ENCODE results near the gene CYP2W1. TPM values are rescaled to one million over a fixed set of nuclear protein-coding genes. Genes with fewer than 3 reads are reported as not detected.

The CYP2W1 gene
- total and polyA plus RNA-seq, 11 donors: not detected

DNA sequence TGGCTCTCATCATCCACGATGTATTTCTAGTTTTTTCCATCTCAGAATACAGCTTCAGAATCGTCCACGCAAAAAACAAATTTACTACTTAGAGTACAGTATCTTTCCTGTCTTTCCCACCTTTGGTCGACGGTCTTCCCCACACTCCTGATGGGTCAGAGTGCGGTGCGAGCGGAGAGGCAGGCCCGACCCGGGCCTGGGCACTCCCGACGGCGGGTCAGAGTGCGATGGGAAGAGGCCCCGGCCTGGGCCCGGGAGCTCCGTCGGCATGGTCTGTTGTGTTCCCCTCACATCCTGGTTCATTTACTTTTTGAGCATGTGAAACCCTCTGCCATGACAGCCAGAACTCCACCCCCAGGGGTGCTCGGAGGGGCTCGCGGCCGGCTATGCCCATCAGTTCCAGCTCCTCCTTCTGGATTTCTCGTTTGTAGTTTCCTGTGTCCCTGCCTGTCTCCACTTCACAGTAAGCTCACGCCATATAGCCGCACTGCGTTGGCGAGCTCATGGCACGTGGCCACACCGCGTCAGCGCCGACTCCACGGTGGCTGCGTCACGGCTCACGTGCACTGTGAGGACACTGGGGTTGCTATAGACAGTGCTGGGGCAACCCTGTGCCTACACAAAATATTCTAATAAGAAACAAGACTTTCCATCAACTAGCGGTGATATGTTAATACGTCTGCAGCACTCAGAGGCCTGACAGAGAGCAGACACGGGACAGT lies 15.5 kb upstream of the CYP2W1 start:
- WGBS, 4 donors: 86 to 92% (median 87%) methylated on average over 39 of the region's 39 CpGs
- H3K27ac ChIP-seq: peak overlapping the region in 4 of 12 donors; percentile 29 to 57 (median 42)
- no peaks in the 10 kb centered on the region for H3K9me3 ChIP-seq
- peaks cover 0 to 62% (median 58%) of the 10 kb centered on the region in 9 donors for H3K36me3 ChIP-seq
- ATAC-seq: no peak
- H3K4me1 ChIP-seq: peaks cover 0 to 57% (median 37%) of the 10 kb centered on the region in 12 donors
- intact Hi-C loops (cut with DNase I): no loop called here
- no peak overlapping the region for H3K4me3 ChIP-seq
- no peak for DNase-seq
- TF ChIP-seq, protein P1, sequence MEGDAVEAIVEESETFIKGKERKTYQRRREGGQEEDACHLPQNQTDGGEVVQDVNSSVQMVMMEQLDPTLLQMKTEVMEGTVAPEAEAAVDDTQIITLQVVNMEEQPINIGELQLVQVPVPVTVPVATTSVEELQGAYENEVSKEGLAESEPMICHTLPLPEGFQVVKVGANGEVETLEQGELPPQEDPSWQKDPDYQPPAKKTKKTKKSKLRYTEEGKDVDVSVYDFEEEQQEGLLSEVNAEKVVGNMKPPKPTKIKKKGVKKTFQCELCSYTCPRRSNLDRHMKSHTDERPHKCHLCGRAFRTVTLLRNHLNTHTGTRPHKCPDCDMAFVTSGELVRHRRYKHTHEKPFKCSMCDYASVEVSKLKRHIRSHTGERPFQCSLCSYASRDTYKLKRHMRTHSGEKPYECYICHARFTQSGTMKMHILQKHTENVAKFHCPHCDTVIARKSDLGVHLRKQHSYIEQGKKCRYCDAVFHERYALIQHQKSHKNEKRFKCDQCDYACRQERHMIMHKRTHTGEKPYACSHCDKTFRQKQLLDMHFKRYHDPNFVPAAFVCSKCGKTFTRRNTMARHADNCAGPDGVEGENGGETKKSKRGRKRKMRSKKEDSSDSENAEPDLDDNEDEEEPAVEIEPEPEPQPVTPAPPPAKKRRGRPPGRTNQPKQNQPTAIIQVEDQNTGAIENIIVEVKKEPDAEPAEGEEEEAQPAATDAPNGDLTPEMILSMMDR (IDR thresholded peaks at IDR 0.05): no peak
- TF ChIP-seq POLR2A (IDR thresholded peaks at IDR 0.05): no peak
- no peaks in the 10 kb centered on the region for H3K27me3 ChIP-seq

DNA sequence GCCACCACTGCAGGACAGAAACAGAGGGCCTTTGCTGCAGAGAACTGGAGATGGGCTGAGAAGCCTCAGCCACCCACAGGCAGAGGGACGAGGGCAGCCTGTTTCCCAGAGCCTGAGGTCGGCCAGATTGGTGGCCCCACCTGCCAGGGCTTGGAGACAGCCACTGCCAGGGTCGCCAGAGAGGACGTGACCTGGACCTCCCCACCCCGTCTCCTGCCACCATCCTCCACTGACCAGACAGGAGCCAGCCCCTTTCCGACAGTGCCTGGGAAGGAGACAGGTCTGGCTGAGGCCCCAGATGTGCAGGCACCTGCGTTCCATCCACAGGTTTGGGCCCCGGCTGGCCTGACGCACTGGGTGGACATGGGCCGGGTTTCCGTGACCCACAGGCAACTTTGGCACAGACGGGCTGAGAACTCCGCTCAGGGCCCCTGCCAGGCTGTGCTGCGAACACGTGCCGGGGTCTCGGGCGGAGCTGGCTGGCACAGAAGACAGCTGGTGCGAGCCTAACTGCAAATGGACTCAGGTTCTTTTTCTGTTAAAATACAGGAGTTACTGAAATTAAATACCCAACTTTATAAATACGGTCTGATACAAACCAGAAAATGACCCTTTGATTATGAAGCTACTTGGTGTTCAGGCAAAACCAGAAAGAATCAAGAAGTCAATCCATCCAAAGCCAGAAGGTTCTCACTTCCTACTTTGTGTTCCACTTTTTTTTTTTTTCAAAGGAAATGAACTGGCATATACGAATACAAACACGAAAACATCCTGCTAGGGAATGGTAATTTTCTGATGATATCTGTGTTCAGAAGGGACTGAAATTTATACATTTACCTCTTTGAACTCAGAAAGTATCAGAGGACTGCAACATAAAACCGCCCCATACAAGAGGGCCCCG lies 14.5 kb upstream of the CYP2W1 start:
- ATAC-seq (no peak), DNase-seq (no peak)
- Histone ChIP-seq H3K9me3 (no peaks in the 10 kb centered on the region), H3K36me3 (peaks cover 0 to 71% (median 66%) of the 10 kb centered on the region in 9 donors), H3K27ac (peak overlapping the region in 5 of 12 donors; percentile 7 to 57 (median 50)), H3K27me3 (no peaks in the 10 kb centered on the region), H3K4me3 (no peak overlapping the region), H3K4me1 (peaks cover 0 to 58% (median 40%) of the 10 kb centered on the region in 12 donors)
- WGBS, 4 donors: 77 to 90% (median 87%) methylated on average over 18 to 24 of the region's 24 CpGs
- TF ChIP-seq, protein P1 (IDR thresholded peaks at IDR 0.05): no peak
- no peak for TF ChIP-seq POLR2A (IDR thresholded peaks at IDR 0.05)
- intact Hi-C loops (cut with DNase I): no loop called here

DNA sequence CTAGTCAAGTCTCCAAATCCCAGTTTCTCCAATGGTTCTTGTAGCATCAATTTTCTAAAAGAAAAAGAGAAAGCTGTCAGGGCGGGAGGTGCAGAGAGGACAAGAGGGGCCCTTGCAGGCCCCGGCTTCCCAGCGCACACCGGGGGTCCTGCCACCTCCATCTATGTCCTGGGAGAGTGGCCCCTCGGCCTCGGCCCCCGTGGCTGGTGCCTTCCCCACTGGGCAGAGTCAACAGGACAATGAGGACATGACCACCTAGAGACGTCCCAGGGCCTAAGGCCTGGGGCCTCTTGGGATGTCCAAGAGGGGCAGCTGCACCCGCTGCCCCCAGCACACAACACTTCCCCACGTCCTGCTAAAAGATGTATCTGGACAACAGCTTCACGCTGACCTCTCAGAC lies 13.6 kb upstream of the CYP2W1 start:
- H3K4me3 ChIP-seq: no peak overlapping the region
- peaks cover 3 to 58% (median 40%) of the 10 kb centered on the region in 12 donors for H3K4me1 ChIP-seq
- H3K27me3 ChIP-seq: no peaks in the 10 kb centered on the region
- H3K27ac ChIP-seq: peak overlapping the region in 1 of 12 donors; percentile 52
- TF ChIP-seq, protein P1 (IDR thresholded peaks at IDR 0.05): no peak
- no peak for TF ChIP-seq POLR2A (IDR thresholded peaks at IDR 0.05)
- ATAC-seq (no peak), DNase-seq (no peak)
- H3K9me3 ChIP-seq: no peaks in the 10 kb centered on the region
- WGBS, 4 donors: 89 to 95% (median 93%) methylated on average over 10 to 11 of the region's 11 CpGs
- intact Hi-C loops (cut with DNase I): no loop called here
- H3K36me3 ChIP-seq: peaks cover 0 to 73% (median 66%) of the 10 kb centered on the region in 9 donors

DNA sequence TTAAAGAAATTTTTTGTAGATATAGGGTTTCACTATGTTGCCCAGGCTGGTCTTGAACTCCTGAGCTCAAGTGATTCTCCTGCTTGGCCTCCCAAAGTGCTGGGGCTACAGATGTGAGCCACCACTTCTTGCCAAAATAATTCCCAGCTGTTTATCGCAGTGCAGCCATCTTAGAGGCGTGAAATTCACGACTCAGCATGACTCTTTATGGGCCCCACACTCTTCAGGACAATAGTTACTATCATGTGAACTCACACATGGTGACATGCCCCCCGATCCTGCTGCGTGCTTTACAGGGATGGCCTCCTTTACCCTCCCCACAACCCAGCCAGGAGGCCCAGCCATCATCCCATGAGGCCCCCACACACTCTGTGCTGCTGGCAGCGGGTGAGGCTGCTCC lies 12.2 kb upstream of the CYP2W1 start:
- H3K27ac ChIP-seq: no peak overlapping the region
- intact Hi-C loops (cut with DNase I): no loop called here
- WGBS, 4 donors: 85 to 94% (median 89%) methylated on average over 5 to 6 of the region's 6 CpGs
- no peaks in the 10 kb centered on the region for H3K27me3 ChIP-seq
- ATAC-seq (no peak), DNase-seq (no peak)
- no peaks in the 10 kb centered on the region for H3K9me3 ChIP-seq
- peaks cover 0 to 73% (median 66%) of the 10 kb centered on the region in 9 donors for H3K36me3 ChIP-seq
- TF ChIP-seq, protein P1 (IDR thresholded peaks at IDR 0.05): no peak
- TF ChIP-seq POLR2A (IDR thresholded peaks at IDR 0.05): no peak
- H3K4me1 ChIP-seq: peaks cover 3 to 50% (median 32%) of the 10 kb centered on the region in 12 donors
- H3K4me3 ChIP-seq: no peak overlapping the region
